ENCODE data around the gene GZMB.

The GZMB gene

DNA sequence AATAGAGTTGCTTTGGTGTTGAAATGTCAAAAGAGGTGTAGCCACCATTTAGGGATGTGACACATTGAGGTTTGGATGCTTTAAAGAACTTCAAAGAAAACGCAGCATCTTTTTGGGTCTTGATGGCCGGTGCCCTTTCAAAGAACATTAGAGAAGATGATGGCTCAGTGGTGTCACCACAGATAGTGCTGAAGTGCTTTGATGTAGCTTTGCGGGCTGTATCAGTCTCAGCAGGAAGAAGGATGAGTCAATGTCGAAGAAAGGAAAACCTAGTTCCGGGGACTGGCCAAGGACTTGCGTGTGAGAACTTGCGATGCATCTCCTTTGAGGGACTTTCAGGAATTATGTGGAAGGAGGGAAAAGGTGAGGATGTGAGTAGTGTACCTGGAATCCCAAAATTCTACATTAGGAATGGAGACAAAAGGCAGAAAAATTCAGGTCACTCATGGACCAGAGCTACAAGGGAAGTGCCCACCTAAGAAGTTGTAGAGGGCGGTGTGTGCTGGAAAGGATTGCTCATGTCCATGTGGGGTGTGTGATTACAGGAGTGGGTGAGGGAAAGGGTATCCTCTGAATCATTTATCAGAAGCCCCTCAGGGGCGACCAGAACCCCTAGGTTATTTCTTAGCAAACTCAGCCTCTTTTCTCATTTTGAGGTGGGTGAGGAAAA, 39.7 kb upstream of the GZMB start:
- TF ChIP-seq, protein P1, sequence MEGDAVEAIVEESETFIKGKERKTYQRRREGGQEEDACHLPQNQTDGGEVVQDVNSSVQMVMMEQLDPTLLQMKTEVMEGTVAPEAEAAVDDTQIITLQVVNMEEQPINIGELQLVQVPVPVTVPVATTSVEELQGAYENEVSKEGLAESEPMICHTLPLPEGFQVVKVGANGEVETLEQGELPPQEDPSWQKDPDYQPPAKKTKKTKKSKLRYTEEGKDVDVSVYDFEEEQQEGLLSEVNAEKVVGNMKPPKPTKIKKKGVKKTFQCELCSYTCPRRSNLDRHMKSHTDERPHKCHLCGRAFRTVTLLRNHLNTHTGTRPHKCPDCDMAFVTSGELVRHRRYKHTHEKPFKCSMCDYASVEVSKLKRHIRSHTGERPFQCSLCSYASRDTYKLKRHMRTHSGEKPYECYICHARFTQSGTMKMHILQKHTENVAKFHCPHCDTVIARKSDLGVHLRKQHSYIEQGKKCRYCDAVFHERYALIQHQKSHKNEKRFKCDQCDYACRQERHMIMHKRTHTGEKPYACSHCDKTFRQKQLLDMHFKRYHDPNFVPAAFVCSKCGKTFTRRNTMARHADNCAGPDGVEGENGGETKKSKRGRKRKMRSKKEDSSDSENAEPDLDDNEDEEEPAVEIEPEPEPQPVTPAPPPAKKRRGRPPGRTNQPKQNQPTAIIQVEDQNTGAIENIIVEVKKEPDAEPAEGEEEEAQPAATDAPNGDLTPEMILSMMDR (IDR thresholded peaks at IDR 0.05; ENCODE audit: extremely low read depth, missing control alignments) = no peak
- DNase-seq (ENCODE audit: low spot score) = no peak

DNA sequence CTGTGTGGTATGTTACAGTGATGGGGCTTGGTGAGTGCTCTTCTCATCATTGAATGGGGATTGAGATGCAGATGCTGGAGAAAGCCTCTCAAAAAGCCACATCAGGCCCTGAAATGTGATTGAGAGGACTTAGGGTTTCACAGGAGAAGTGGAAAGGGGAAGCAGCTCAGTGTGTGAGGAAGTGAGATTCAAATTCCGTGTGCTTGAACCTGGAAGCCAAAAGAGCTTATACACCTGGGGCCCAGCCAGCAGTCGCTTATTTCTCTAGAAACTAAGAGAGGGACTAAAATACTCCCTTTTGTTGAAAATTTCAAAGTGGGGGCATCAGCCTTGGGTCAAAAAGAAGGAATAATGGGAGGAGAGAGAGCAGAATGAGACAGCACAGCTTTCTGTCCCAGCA, 39.1 kb upstream of the GZMB start:
- DNase-seq (ENCODE audit: low spot score) = no peak

DNA sequence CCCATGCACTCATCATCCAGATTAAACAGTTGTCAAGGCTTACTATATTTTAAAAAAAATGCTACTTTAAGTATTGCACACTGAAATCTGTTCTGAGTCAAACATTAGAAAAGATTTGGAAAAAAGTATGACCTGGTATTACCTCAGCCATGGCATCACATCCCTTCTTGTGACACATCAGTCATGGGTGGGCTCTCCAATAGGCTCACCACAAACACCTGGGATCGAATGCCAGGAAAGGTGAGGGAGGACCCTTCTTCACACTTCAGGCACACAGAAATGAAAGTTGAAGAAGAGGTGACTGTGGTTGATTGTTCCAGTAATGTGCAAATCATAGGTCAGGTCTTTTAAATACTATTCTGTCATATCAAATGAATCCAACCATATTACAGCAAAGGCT, 36.6 kb upstream of the GZMB start:
- TF ChIP-seq, protein P1 (IDR thresholded peaks at IDR 0.05; ENCODE audit: extremely low read depth, missing control alignments) = no peak
- DNase-seq (ENCODE audit: low spot score) = no peak

More for the DNA sequence above, 39.1 kb upstream of the GZMB start:
- TF ChIP-seq, protein P1 (IDR thresholded peaks at IDR 0.05; ENCODE audit: extremely low read depth, missing control alignments) = no peak

DNA sequence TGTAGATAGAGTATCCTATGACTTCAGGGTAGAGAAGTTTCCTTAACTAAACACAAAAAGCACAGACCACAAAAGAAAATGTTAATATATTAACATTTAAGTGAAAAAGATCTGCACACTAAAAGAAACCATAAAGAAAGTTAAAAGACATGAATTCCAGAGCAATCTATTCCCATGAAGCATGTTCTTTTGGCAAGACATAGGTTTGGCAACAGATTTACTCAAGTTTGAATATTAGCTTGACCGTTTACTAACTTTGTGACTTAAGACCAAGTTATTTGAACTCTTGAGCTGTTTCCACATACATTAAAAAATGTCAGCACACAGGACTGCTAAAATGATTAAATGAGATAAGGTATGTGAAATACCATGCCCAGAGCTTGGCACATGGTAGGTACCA, 35.7 kb upstream of the GZMB start:
- TF ChIP-seq, protein P1 (IDR thresholded peaks at IDR 0.05; ENCODE audit: extremely low read depth, missing control alignments) = no peak

DNA sequence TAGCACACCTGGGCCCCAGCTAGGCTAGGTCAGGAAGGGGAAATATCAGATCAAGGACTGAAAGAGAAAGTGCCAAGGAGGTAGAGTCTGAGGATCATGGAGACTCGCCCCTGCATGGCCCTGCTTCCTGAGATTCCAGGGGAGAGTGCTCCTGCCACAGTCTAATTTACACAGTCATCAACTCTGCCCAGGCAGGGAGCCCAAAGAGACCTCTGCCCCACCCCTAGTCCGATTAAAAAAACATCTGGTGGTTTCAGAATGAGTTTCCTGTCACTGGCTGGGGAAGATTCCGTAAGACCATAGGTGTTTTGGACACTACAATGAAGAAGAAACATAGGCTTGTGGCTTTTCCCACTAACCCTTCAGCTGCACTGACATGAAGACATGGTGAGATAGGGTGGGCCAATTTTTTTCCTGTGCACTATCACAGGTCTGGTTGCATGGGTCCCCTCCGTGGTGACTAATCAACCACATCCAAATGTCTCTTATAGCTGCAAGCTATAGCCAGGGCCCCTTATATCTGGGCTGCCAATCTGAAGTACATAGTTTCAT, 31.5 kb upstream of the GZMB start:
- DNase-seq (ENCODE audit: low spot score) = peak; percentile 63
- TF ChIP-seq, protein P1 (IDR thresholded peaks at IDR 0.05; ENCODE audit: extremely low read depth, missing control alignments) = no peak

More for the DNA sequence above, 35.7 kb upstream of the GZMB start:
- no peak for DNase-seq (ENCODE audit: low spot score)

DNA sequence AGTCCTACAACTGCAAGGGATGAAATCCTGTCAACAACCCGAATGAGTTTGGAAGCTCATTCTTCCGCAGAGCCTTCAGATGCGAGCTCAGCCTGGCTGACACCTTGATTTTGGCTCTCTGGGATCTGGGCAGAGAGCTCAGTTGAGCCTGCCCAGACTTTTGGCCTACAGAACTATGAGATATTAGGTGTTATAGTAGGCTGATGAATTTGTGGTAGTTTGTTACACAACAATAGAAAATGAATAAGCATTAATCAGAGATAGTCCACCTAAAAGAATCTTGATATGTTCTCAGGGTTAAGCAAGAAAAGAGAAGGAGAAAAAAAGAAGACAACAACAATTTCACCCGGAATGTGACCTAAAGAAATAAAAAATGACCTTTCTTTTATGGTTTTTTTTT, 30.4 kb upstream of the GZMB start:
- TF ChIP-seq, protein P1 (IDR thresholded peaks at IDR 0.05; ENCODE audit: extremely low read depth, missing control alignments) = no peak

DNA sequence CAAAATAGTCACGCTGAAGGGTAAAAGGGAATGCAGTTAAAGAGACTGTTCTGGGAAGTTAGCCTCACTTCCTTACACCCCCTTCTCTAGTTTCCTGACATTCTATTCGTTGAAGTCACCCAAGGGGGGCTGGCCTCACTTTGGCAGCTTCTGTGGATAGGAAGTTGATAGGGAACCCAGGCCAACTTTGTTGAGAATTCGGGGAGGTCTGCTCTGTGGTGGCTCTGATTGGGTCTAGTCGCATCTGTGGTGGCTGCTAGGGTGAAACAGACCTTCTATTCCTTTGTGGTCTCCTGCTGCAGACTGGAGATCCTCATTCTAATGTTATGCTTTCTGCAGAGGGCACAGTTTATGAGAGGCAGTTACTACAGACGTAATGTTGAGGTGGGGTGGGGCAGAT, 28.8 kb upstream of the GZMB start:
- DNase-seq (ENCODE audit: low spot score) = no peak
- TF ChIP-seq, protein P1 (IDR thresholded peaks at IDR 0.05; ENCODE audit: extremely low read depth, missing control alignments) = no peak

More for the DNA sequence above, 30.4 kb upstream of the GZMB start:
- DNase-seq (ENCODE audit: low spot score) = no peak

All from GM20000 (cell line).